ENCODE data around the gene FANCC.
A peak's percentile ranks its signal among the peaks of the same experiment; 100 is the strongest.

Gene FANCC

DNA sequence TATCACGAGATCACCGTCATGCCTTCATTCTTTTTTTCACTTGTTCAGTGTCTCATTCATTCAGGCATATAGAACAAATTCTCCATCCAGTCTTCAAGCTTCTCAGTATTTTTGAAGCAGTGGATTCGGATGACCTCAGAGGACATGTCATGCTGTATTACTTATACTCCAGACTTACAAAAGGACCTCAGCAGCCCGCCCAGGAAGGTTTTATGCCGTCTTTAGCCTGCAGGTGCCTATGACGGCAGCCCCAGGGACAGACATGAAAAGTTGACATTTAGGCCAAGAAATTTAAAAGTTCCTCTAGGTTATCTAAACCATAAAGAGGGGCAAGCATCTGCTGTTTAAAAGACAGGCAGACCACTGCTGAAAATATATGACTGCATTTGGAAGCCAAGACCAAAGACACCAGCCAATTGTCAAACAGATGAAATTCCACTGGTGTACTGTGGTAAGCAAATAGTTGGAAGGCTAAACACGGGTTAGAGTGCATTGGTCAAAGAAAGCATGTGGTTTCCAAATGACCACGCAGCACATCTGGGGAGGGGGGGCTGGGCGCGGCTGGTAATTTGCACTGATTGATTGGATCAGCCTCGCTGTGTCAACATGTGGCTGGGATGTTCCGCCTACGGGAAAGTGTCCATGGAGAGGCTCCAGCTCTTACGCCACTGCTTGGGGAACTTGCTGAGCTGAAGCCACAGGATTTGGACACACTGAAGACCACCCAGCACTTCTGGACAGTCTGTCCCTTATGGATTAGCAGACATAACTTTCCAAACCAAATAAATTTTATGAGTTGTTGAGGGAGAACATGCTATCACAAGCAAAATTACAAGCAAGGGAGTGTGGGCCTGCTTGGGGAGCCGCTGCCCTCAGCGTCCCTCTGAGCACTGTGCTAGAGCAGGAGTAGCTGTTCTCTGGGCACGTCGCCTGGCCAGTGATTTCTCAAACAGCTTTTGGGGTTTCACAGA lies 173.6 kb downstream of the FANCC start:
- DNase-seq (ENCODE audit: low spot score), result no peak

DNA sequence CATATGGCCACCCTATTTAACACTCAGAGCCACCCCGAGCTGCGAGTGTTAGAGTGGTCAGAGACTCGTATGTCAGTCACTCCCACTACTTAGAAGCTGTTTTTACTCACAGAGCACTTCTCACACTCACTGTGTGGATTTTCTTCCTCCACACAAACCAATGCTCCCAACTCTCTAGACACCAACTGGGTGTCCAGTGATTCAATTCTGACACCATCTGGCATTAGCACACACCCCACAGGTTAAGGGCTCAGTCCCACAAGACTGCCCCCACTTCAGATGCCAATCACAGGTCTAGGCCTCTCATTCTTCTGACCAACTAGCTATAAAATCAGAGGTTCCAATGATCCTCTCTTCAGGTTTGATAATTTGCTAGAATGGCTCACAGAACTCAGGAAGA lies 174.8 kb downstream of the FANCC start:
- DNase-seq (ENCODE audit: low spot score), result no peak

DNA sequence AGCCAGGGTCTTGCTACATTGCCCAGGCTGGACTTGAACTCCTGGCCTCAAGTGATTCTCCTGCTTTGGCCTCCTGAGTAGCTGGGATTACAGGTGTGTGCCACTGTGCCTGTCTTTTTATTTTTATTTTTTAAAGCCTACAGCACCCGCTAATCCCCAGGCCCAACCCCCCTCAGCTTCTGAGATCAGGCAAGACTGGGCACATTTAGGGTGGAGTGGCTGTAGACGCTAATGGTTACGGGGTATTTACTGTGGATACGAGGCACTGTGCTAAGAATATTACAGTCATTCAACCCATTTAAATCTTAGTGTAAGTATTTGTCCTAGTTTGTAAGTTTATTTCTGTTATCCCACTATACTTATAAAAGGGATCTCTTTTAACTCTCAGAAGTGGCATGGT lies 175.2 kb downstream of the FANCC start:
- no peak for DNase-seq (ENCODE audit: low spot score)

DNA sequence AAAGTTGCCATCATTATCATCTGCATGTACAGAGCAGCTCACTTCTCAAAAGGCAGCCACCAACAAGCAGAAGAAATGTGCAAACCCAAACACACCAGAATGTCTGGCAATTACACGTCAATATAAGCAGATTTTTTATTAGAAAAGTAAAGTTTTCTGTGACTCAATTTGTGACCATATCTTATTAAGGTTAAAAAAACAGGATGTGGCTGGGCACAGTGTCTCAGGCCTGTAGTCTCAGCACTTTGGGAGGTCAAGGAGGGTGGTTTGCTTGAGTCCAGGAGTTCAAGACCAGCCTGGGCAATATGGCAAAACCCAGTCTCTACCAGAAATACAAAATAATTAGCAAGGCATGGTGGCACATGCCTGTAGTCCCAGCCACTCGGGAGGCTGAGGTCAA lies 176.7 kb downstream of the FANCC start:
- no peak for DNase-seq (ENCODE audit: low spot score)

DNA sequence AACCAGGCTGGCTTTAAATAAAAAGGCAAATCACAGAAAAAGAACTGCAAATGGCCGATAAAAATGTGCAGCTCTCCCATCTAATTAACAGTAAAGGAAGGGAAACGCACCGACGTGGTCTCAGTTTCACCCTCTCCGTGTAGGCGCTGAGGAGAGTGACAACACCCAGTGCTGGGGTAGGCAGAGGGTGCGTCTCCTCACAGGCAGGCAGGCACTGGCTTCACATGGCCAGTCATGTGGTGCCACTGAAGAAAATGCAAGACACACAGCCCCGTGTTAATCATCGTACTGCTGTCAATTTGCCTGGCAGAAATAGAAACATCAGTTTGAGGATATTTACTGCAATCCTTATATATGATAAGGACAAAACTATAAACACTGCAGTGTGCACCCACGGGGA lies 178.4 kb downstream of the FANCC start:
- no peak for DNase-seq (ENCODE audit: low spot score)

DNA sequence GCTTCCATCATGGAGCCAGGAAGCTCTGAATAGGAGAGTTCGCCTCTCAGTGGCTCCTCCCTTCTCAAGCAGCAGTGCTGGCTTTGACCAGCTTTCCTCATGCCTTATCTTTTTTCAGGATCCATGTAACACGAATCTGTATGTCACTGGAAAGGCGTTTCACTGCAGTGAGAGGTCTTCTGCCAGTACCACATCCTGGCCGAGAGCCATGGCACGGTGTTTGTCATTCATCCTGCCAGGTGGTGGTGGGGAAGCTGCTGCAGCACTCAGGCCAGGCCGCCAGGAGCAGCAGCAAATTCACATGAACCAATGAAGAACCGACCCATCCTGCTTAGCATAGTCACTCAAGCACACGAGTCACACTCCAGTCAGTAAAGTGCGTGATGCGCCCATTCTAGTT lies 179.0 kb downstream of the FANCC start:
- peak; percentile 47 for DNase-seq (ENCODE audit: low spot score)

DNA sequence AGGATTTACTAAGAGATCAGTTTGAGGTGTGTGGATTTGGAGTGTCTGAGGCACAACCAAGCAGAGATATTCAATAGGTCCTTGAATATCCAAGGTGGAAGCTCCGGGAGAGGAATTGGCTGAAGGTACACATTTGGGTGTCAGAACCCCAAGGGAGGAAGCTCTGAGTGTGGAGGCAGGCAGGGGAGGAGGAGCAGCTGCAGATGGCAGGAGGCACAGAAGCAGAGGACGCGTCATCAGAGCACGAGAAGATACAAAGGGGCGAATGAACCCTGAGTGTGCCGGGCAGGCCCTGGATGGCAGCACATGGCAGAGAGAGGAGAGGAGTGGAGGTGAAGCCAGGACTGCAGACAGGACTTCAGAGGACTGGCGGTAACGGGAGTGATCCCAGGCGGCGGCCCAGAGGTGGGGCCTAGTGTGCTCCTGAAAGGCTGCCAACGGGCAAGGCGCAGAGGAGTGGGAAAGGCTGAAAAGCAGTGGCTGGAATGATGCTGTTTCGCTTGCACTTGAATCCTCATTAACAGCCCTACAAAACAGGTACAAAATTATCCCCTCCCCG lies 179.8 kb downstream of the FANCC start:
- DNase-seq (ENCODE audit: low spot score), result no peak

DNA sequence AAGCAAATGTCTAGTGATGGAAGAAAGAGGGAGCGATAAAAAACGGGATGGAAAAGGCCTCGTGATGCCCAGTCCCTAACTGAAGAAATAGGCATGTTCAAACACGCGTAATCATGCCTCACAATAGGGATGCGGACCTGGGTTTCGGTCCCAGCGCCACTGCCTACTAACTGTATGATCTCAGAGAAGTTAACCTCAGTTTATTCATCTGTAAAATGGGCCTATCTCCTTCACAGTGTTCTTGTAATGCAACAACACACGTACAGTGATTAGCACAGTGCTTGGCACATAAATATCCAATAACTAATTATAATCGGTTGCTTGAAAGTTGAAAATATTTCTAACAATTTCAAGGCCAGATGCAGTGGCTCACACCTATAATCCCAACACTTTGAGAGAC lies 181.8 kb downstream of the FANCC start:
- DNase-seq (ENCODE audit: low spot score), result no peak

DNA sequence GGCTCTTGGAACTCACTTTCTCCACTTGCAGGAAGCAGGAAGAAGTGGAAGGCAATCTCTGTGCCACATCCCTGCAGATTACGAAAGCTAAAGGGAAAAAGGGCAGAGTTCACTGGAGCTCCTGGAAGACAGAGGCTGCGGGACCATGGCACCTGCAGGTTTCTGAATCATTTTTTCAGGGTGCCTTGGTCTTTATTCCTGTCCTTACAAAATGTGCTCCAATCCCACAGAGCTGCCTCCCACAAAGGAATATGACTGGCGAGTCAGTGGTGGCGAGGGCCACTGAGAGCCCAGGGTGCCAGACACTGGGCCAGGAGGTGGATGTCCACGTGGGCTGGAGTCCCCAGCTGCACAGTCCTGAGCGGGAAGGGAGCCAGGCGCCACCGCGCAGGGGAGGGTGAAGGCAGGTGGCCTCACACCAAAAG lies 183.0 kb downstream of the FANCC start:
- DNase-seq (ENCODE audit: low spot score), result no peak

DNA sequence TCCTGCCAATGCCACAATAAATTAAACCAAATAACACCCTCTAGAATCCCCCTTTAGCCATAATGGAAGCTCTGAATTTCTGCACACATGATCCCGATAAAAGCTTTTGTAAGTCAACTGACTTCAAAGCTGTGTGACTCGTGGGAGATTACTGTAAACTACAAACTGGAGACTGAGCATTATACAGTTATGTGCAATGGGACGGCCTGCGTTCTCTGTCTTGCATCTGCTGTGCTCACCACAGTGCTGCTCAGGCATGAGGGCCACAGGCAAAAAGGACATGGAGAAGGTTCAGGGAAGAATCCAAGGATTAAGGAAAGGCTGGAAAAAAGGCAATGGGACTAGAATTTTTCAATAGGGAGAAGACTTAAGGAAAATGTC lies 184.2 kb downstream of the FANCC start:
- no peak for DNase-seq (ENCODE audit: low spot score)

DNA sequence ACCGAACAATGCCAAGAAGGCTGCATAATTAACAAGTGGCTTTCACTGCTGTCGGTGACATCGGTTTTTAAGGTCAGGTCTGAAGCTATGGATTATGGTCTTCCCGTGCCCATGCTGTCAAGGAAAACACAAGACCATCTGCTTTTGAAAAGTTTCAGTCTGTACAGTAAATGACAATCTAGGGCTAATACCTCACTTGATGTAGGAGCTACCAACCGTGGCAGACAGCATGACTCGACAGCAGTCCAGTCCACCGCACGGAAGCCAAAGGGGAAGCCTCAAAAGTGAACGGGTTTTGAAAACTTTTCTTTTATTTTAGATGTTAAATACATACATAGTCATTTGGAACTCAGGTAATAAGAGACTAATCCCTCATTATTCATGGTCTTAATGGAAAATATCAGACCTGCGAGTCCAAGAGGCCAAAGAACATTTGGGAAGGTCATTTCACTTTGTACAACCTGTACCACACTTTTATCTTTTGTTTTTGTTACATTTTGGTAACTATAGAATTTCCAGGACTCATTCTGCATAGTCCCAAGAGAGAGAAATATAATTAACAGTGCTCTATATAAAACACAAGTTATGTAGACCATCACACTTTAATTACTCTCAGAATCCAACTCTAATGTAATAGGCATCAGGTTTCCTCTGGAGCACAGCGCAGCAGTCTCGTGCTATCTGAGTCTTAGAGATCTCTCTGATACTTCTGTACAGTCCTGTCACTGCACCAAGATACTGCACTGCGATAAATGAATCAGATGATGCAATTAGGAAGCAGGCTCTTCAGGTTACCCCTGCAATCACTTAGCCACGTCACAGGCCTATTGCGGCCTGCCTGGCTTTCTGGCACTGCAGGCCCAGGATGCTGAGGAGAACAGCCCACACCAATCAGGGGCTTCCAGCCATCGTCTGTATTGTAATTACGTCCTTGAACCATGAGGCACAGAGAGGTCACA lies 184.9 kb downstream of the FANCC start:
- no peak for DNase-seq (ENCODE audit: low spot score)

DNA sequence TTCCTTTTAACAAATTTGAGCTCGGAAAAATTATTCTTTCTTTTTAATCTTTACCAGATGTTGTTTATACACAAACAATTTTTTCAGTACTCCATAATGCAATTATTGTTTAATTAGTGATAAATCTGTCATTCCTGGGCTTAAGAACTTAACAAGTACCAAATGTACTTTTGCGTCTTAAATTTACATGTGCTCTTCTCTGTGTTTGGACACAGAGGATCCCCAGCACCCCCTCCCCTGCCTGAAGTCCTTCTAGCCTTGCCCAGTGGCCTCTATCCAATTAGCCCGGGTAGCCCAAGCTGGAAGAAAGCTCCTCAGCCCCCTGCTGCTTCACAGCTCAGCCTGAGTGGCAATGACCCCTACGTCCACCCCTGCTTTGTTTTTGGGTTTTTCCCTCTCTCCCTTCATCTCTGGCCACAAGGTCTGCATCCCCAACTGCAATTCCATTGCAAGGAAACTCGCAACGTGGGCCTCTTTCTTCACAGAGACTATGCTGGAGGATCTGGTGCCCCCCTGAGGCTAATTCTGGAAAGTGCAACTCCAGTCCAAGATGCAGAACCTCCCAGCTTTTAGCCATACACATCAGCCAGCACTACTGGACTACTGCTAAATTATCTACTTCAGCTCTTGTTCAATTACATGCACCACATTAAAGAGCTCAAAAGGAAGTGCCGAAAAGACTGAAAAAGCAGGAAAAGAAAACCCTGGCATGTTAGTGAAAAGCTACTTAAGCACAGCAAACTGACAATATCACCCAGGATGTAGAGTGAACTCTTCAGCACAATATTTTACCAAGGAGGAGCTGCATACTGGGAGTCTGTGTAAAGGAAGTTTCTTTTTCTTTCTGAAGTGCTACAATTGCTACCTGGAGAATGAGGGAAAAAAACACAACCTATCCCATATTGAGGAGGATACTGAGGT lies 186.2 kb downstream of the FANCC start:
- peak; percentile 58 for DNase-seq (ENCODE audit: low spot score)

DNA sequence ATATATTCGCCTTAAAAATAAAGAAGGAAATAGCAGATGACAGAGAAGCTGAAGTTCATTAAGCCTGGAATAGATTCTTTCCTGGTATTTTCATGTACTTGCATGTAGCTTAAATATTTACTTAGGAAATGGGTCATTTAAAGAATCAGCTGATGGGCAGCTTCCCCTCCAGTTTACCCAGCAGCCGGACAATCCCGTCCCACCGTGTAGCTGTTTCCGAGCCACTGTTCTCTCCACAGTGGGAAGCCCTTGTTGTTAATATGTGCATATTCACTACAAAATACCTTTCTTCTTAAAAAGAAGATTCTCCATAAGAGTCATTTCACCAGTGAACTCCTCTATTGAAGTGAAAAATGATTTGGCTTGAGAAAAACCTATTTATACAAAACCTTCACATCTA lies 187.0 kb downstream of the FANCC start:
- DNase-seq (ENCODE audit: low spot score), result no peak

DNA sequence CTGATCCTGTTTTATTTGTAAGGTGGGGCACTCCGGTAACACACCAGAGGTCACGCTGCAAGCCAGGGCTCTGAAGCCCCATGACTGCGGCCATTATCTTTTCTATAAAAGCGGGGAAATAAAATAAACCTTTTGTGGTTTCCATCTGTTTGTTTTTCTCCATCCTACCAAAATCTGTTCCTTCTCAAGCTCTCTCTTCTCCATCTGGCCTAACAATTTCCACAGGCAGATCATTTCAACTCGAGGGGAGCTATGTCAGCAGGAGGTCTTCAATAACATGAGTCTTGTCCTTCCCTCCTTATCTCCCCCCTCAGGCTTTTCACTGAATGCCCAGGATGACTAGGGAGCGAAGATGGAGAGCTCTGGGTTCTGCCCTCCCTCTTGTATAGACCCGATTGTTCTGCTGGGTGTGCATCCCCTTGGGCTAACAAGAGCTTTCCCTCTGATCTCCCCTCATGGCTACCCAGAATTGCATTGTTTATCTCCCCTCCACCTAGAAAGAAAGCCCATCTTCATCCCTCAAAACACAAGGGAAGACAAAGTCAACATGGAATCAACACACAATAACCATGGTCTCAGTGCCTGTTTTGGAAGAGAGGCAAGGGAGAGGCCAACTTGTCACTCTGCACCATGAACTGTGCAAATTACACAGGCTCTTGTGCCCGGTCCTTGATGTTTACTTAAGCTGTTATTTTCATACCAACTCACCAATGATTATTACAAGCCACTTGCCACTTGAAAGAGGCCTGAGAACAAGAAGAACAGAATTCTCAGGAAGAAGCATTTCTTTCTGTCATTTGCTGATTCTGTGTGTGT lies 187.8 kb downstream of the FANCC start:
- no peak for DNase-seq (ENCODE audit: low spot score)

DNA sequence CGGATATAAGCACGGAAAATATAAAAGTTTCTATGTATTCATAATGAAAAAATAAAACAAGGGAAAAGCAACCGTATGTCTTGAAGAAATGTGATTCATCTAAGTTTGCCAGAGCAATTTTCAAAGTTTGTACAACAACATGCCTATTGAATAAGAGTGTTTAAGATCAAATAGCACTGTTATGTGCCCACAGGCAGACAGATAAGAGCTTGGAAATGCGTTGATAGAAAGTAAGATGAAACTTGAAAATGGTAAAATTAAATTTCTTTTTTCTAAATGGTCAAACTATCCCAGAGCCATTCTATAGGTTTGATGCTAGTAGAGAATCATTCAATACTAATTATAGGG lies 189.4 kb downstream of the FANCC start:
- DNase-seq (ENCODE audit: low spot score), result no peak

DNA sequence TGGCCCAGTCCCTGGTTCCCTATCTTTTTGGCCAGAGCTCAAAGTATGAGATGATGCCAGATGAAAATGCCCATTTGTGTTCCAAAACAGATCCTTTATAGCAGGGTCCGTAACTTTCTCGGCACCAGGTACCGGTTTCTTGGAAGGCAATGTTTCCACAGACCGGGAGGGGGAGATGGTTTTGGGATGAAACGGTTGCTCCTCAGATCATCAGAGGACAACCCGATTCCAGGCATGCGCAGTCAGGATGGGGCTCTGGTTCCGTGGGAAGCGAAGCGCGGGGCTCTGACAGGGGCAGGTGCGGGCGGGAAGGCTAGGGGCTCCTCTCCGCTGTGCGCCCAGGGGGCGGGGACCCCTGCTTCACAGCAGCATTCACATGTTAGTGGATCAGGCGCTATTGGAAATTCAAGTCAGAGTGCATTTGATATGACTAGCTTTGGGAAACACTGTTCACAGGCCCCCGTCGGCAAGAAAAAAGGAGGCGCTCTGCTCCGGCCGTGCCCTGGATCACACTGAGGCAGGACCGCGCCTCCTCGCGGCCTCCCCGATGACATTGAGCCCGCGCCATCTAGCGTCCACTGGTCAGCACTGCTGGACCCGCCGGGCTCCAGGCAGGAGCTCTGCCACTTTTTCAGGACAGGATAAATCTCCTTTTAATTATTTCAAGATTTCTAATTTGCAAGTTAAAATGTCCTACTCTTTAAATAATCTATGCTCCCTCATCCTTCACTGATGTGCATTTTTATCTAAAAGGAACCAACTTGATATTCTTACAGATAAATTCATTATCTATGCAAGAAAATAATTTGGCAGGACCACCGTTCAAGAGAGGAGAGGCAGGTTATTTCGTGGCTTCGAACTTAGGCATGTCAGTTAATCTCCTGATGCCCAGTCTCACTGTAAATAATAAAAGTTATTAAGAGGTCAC lies 190.0 kb downstream of the FANCC start:
- DNase-seq (ENCODE audit: low spot score), result peak; percentile 84

DNA sequence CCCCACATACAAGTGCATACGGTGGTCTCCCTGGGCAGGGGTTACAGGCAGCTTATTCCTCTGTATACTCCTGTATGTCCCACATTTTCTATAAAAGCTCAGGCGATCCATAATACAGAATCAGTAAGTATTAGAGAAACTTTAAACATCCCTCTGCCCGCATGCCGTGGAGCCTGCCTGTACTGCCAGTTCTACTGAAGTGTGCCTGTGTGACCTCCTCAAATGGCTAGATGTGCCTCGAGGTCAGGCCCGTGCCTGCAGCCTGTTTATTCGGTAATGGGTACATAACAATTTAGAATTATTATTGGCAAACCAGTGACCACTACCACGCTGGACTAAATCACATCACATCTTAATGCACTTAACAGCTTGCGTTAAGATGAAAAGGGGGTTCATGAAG lies 190.8 kb downstream of the FANCC start:
- no peak for DNase-seq (ENCODE audit: low spot score)

DNA sequence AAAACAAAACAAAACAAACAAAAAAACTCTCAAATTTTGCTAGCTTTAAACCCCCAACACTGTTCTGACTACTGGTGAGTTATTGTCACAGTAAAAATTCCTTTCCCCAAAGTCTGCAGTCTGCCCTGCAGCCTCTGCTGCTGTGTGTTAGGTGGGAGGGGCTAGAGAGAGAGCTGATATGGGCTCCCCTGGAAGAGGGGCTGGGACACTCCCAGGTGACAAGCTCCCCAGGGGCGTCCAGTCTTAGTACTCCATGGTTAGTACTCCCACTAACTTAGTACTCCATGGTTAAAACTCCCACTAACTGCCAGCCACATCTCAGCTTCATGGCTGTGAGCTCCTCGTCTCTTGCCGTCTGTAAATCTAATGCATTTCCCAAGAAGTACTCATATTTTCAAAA lies 191.9 kb downstream of the FANCC start:
- no peak for DNase-seq (ENCODE audit: low spot score)

DNA sequence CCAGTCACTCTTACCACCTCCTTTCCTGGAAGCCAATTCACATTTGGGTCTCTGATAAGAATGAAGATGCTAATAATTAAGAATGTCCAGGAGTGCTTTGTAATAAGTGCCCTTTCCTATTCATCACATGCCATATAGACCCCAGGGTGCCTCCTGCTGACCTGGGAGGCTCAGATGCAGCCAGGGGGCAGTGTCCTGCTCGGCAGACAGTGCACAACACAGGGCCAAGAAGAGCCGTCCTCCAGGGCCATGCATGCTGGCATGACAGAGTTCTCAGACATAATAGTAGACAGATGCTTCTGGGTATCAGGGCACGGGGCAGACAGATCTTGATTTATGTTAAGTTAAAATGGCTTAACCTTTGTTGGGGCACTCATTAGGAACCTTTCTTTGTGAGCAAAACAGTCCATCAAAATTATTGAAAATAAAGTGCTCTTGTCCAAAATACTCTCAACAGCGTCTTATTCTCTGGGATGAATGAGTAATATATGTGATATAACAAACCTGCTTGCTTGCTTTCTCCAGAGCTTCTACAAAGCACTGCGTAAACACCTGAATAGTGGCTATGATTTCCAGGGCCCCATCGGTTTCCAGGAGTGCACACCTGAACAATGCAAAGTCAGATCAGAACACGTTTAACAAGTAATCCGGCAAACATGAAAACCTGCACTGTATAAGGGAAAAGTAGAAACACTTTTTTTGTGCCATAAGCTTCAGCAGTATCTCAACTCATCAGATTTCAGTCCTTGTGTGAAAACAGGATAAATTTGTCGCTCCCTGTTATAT lies 192.7 kb downstream of the FANCC start:
- DNase-seq (ENCODE audit: low spot score), result no peak
